Uterus (tissue), 2 donors: ENCODE results near the gene ACKR3.

Experiments
- POLR2A ChIP-seq, 2 donors: fragments of 450-650 bp; IDR thresholded peaks; one replicate each; pipeline ENCODE4 v1.6.1; 2016; ENCODE audit warnings: antibody characterized with exemption in 2 of 2, mild to moderate bottlenecking in 1 of 2, moderate library complexity in 1 of 2
- TF ChIP-seq, protein P1 (sequence below), 4 experiments: fragments of 200-600 bp in 2 of 4; fragments of 450-650 bp in 2 of 4; sonication (generic) in 2 of 4; IDR thresholded peaks; one replicate each; pipeline ENCODE4 v1.5.1; 2016 to 2019; ENCODE audit warnings: antibody characterized with exemption in 4 of 4, mild to moderate bottlenecking in 2 of 4, moderate library complexity in 1 of 4

GRCh38 chr2:236563953-236564352 is 5.7 kb upstream of the ACKR3 start:
- no peak for TF ChIP-seq POLR2A (IDR thresholded peaks at IDR 0.05)
- TF ChIP-seq, protein P1, sequence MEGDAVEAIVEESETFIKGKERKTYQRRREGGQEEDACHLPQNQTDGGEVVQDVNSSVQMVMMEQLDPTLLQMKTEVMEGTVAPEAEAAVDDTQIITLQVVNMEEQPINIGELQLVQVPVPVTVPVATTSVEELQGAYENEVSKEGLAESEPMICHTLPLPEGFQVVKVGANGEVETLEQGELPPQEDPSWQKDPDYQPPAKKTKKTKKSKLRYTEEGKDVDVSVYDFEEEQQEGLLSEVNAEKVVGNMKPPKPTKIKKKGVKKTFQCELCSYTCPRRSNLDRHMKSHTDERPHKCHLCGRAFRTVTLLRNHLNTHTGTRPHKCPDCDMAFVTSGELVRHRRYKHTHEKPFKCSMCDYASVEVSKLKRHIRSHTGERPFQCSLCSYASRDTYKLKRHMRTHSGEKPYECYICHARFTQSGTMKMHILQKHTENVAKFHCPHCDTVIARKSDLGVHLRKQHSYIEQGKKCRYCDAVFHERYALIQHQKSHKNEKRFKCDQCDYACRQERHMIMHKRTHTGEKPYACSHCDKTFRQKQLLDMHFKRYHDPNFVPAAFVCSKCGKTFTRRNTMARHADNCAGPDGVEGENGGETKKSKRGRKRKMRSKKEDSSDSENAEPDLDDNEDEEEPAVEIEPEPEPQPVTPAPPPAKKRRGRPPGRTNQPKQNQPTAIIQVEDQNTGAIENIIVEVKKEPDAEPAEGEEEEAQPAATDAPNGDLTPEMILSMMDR (IDR thresholded peaks at IDR 0.05), result no peak
